ENCODE results near the gene STOM.

Gene STOM

DNA sequence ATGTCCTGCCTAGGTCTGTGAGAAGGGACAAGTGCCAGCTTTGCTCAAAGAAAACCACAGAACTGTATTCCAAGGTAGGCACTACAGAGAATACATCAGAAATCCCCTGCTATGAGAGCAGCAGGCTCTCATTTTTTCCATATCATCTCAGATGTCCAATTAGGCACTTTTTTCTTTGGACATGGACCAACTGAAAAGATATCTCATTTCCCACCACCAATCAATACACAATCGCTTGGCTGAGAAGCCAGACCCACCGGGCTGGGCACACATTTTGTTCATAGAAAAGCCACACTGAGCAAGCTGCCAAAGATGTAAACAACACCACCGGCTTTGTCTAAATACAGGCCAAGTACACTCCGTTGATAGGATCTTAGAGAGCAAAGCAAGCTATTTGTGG is 25.9 kb downstream of the STOM start:
- DNase-seq: no peak

DNA sequence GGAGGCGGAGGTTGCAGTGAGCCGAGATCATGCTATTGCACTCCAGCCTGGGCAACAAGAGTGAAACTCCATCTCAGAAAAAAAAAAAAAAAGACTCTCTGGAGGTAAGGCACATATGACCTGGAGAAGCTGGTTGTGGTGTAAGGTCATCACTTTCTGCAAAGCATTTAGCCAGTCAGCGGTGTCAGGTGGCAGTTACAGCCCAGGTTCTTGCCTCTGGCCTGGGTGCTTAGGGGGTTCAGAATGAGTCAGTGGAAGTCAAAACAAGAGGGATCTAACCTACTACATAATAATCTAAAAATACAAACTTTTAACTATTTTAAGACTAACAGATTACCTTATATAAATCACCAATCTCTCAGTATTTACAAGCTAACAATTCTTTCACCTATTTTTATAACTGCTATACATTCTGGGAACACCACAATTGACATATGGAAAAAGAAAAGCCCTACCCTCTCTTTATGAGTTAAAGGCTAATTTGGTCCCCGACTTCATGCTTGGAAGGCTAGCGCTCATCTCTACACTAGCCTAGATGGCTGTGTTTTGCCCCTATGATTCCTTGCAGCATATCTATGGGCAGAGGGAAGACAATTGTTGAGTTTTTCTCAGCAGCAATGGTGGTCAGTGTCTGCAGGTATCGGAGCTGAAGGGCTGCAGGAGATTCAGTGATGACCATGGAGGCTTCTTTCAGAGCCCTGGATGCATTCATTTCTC is 29.2 kb downstream of the STOM start:
- no peak for DNase-seq

DNA sequence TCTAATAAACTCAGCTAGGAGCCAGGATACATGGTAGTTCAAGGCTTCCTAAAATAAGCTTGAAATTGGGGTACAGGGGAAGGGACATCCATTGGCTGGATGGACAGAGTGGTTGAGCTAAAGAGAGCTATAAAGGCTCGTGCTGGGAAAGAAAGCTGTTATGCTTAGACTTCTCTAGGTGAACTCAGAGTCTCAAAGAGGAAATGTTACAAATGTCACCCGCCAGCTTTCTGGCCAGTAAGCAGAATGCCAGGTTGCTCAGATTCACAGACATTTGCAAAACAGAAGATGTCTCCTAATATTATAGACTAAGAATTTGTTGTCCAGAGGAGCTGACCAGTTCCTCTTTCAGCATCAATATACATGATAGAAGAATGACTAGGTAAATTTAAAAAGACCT is 30.6 kb downstream of the STOM start:
- no peak for DNase-seq

DNA sequence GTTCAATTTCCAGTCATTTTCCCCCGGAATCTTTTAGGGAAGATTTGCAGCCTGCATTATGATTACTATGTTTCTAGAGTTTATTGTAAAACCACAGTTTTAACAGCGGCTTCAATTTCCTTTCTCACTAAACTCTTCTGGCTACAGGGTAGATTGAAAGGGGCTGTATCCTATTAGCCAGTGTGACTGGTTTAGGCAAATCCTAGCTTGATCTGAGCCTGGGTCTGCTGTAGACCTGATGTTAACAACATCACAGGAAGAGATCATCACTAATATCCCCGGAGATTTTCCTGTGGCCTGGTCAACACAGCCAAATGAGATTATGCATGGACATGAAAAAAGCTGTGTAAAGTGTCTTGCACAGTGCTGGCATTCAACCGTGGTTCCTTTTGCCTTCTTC is 33.4 kb downstream of the STOM start:
- DNase-seq: no peak

DNA sequence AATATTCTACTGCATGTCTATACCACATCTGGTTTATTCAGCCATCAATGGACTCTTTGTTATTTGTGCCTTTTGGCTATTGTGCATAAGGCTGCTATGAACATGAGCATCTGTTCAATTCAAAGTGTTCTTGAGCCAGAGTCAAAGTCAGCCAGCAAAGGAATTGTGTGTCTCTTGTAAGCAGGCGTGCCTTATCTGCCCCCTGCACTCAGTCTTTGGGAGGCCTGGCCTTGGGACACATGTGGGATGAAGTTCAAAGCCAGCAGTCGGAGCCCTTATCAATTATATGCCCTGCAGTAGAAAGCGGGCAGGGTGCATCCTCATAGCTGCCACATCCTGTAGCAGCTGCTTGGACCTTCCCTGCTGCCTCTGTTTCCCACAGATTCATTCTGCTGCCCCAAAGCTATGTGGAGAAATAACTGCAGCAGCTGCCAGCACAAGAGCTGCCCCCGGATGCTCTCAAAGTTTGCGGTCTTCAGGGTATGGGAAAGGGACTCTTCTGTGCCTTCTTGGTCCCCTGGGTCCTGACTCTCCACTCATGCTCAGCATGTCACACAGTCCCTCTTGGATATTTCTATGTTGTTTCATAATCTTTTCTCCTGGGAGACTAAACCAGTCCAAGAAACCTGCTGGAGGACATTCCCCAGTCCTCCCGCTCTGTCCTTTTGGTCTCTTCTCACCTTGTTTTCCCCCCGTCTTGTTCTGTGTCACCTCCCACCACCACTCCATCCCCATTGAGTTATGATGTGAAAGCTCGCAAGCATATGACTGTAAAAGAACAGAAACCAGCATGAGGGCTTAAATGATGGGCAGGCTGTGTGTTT is 35.9 kb downstream of the STOM start:
- DNase-seq: no peak

DNA sequence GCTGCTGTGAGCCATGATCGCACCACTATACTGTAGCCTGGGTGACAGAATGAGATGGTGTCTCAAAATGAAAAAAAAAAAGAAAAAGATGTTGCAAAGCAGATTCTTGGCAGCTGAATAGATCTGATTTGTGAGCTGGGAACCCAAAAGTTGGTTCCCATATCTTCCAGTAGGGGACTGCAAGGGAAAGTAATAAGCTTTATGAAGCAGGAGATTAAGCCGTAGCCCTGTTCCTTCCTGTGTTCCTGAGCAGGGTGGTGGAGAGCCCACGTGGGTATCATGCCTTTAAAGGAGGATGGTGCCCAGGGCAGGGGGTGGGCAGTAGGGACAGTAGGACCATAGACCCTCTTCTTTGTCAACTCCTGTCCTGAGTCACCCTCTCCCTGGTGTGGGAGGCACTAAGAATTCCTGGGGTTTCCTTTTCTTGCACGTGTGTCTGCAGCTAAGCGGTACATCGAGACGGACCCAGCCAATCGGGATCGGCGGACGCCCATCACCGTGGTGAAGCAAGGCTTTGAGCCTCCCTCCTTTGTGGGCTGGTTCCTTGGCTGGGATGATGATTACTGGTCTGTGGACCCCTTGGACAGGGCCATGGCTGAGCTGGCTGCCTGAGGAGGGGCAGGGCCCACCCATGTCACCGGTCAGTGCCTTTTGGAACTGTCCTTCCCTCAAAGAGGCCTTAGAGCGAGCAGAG is 37.9 kb downstream of the STOM start:
- DNase-seq: no peak

DNA sequence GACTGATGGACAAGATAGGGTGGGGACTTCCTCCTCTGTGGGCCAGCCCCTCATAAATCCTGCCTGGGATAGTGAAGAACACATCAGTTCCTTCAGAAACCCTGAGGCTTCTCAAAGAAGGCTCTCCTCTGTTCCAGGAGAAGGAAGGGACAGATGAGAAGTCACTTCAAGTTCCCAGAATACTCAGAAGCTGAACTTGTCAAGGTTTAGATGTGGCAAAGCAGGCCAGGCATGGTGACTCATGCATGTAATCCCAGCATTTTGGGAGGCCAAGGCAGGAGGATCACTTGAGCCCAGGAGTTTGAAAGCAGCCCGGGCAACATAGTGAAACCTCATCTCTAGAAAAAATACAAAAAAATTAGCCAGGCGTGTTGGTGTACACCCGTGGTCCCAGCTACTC is 38.5 kb downstream of the STOM start:
- DNase-seq: no peak

DNA sequence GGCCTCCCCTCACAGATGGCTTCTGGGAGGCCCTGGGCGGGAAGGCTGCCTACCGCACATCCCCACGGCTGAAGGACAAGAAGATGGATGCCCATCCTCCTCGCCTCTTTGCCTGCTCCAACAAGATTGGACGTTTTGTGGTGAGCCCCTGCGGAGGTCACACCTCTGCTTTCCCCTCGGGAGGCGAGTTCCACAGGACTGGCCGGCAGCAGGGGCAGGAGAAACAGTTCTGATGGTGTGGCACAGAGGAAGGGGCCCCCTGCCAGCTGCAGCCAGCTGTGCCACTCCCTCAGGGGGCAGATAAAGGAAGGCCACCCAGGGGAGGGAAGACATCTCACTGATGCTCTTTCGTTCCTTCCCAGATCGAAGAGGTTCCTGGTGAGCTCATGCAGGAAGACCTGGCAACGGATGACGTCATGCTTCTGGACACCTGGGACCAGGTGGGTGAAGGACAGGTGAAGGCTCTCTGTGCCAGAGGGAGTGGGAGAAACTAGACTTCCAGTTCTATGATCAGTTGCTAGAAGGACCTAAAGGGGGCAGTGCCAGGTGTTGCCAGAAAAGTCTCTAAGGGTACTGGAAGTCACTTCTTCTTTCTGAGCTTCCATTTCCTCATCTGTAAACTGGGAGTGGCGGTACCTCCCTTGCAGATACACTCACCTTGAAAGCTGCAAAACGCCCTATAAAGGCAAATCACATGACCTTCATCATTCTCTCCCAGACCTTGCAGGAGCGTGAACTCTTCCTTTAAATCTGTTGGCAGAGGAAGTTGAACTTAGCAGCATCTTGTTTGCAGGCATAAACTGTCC is 41.0 kb downstream of the STOM start:
- DNase-seq: no peak

DNA sequence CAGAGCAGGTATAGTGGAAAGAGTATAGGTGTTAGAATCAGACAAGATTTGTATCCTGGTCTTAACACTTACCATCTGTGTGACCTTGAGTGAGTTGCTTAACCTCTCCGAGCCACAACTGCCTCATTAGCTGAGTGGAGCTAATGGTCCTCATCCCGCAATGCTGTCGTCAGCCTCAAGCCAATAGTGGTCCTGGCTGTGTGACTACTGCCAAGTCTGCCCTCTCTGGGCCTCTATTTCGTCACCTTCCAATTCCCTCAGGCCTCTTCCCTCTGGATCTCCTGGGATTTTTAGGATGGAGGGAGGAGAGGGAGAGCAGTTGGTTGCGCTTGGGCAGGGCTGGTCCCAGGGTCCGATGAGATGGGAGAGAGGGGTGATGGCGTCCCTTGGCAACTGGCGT is 41.6 kb downstream of the STOM start:
- no peak for DNase-seq

DNA sequence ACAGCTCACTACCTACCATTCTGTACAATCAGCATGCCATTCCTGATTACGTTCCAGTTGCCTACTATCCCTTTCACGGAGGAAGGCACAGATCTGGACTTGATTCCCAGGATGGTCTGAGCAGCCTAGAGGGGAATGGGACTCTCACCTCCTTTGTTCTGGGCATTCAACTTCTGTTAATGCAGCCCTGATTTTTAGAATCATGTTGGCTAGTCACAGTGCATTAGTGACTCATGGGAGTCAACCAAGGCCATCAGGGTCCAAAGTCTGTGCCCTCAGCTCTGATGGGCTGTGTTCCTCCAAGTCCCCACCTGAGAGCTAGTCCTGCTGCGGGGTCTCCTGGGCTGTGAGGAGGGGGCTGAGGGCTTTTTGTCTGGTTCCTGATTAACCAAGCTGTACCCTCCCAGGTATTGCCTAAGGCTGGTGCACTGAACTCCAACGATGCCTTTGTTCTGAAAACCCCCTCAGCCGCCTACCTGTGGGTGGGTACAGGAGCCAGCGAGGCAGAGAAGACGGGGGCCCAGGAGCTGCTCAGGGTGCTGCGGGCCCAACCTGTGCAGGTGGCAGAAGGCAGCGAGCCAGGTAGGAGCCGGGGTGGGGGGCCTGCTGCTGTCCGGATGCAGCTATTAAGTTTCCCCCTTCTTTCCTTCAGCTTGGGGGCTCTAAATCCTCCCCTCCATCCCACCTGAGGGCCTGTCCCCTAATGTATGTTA is 43.0 kb downstream of the STOM start:
- no peak for DNase-seq

DNA sequence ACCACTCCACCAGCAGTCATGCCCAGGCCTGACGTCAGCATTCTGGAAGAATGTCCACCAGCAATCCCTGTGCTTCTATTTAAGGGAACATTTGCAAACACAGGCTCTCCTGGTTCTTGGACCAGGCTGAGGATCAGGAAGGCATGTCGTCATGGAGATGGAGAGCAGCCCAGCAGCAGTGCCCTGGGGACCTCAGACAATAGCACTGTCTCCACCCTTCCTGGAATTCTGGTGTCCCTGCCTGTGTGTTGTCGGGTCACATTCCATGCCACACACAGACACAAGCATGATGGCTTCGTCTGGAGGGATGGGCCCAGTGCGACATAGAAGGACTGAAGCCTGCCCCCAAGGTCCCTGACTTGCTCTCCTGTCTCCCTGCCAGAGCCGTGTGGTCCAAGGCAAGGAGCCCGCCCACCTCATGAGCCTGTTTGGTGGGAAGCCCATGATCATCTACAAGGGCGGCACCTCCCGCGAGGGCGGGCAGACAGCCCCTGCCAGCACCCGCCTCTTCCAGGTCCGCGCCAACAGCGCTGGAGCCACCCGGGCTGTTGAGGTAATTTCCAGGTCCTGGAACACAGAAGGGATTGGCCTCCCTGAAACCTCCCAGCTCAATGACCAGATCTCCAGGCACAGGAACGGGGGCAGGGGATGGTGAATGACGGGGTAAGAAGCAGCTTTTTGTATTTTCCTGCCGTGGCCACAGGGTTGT is 43.8 kb downstream of the STOM start:
- peak; percentile 89 for DNase-seq

DNA sequence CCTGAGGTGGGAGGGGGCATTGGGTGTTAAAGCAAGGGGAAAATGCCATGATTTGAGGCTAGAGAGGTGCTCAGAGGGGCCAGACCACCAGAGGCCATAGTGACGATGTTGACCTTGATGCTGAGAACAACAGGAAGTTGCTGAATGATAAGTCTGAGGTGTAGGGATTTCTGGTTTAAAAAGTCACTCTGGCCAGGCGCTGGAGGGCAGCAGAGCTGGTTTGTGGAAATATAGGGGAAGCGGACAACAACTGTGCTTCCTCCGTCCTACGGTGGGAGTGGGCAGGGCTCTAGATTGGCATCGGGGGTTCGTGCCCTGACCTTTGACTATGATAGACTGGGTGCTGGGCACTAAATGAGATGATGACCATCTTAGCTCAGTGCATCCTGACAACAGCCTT is 44.7 kb downstream of the STOM start:
- peak; percentile 16 for DNase-seq

DNA sequence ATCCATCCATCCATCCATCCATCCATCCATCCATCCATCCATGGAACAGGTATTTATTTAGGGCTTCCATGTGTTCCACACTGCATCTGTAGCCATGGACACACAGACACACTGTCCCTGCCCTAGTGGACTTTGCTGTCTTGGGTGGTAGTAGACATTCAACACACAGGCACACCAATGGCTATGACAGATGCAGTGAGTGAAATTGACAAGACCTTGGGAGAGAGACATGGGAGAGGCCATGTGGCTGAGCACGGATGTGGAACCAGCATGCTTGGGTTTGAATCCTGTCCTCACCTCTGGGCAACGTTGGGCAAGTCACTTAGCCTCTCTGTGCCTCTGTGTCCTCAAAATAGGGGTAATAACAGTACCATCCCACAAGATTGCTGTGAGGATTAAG is 45.3 kb downstream of the STOM start:
- no peak for DNase-seq

DNA sequence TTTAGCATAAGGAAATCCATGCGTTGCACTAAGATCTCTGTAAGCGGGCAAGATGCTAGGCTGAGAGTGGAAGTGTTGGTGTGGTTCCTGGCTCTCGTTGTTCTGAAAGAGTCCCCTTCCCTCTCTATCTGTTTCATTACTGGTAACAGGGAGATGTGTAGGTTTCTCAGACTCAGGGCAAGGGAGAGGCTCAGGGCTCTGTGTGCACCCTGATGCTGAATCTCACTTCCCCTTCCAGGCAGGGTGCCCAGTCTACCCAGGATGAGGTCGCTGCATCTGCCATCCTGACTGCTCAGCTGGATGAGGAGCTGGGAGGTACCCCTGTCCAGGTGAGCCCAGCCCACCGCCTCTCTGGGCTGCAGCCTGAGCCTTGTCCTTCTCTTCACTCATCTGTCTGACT is 45.7 kb downstream of the STOM start:
- DNase-seq: peak; percentile 19

DNA sequence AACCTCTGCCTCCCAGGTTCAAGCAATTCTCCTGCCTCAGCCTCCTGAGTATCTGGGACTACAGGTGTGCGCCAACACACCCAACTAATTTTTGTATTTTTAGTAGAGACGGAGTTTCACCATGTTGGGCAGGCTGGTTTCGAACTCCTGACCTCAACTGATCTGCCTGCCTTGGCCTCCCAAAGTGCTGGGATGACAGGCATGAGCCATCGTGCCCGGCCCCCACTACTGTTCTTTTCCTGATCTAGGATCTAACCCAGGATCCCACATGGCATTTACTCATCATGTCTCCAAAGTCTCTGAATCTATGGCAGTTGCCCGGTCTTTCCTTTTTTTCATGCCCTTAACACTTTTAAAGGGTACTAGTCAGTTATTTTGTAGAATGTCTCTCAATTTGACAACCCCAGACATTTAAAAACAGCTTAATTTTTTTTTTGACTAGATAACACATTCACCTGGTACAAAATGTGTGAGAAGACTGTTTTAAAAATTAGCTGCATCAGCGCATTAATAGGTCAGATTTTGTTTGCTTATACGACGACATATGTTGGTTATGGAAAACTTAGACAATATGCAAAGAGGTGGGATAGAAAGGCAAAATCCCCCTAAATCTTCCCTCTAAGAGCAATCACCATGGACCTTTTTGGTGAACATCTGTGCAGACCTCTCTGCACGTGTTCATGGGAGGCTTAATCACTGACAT is 46.5 kb downstream of the STOM start:
- DNase-seq: no peak

DNA sequence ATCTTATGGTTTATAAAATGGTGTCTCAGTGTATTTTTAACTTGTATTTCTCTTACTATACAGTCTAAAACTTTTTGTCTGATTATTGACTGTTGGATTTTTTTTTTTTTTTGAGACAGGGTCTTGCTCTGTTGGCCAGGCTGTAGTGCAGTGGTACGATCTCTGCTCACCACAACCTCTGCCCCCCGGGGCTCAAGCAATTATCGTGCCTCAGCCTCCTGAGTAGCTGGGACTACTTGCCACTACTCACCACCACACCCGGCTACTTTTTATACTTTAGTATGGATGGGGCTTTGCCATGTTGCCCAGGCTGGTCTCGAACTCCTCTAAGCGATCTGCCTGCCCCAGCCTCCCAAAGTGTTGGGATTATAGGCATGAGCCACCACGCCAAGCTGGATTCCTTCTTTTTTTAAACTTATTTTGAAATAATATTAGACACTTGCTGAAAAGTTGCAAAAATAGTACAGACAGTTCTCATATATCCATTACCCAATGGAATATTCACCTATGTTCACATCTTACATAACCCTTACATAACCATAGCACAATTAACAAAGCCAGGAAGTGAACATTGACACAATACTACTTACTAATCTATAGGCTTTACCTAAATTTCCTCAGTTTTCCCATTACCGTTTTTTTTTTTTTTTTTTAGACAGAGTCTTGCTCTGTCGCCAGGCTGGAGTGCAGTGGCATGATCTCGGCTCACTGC is 47.2 kb downstream of the STOM start:
- no peak for DNase-seq

DNA sequence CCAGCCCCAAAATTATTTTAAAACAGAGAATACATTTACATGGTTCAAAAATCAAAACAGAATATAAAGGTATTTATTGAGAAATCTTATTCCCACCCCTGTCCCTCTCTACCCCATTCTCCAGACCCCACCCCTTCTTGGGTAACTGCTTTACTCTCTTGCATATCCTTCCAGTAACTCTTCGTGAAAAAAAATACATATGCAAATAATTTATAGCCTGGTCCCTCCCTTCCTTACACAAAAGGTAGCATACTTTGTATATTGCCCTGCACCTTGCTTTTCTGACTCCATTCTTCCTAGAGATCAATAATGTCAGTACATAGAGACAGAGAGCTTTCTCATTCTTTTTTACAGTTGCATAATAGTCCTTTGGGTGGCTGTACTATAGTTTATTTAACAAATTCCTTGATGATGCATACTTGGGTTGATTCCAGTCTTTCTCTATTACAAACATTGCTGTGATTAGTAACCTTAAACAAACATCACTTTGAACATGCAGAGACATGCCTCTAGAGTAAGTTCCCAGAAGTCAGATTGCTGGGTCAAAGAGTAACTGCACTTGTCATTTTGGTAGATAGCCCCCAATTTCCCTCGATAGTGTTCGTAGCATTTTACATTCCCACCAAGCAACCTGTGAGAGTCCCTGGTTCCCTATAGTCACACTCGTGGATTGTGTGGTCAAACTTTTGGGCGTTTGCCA is 47.9 kb downstream of the STOM start:
- DNase-seq: peak; percentile 10

DNA sequence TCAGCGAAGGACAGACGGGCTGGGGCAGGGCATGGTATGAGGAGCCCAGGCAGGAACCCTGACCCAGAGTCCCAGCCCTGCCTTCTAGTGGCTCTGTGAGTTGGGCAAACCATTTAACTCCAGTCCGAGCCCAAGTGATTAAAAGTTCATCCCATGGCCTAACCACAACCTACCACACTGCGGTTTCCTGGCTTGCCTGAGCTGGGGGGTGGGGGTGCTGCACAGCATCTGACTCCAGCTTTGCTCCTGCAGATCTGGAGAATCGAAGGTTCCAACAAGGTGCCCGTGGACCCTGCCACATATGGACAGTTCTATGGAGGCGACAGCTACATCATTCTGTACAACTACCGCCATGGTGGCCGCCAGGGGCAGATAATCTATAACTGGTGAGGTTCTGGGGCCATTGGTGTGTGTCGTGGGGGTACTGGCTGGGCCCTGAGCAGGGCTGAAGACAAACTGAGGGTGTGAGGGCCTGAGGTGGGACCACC is 49.0 kb downstream of the STOM start:
- DNase-seq: peak; percentile 13

DNA sequence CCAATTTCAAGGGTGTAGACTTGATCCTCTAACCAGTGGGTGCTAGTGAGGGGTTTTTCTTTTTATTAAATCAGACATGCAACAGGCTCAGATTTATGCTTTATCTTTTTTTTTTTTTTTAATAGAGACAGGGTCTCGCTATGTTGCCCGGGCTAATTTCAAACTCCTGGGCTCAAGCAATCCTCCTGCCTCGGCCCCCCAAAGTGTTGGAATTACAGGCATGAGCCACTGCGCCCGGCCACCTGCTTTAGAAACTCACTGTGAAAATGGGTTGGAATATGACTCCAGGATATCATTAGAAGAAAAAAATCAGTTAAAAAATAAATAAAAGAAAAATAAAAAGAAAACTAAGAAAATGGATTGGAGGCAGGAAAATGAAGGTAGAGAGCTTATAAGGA is 50.7 kb downstream of the STOM start:
- DNase-seq: no peak

All from right hindlimb (tissue), 1 donor.